HG02870 (cell line): Measurements from ENCODE around the gene DAZAP2.
A peak's percentile ranks its signal among the peaks of the same experiment; 100 is the strongest.
"Not testable (repeated sequence)": the region's sequence is repeated elsewhere in the genome, so short reads cannot be mapped to it uniquely, and the experiment has no call there.

Experiments used
- ATAC-seq: cut with Tn5 transposase; IDR thresholded peaks from one replicate; pipeline ENCODE4 v1.9.1; 2021; ENCODE audit warnings: mild to moderate bottlenecking, moderate library complexity; ENCODE audit not compliant: unreplicated experiment

DAZAP2 gene

DNA sequence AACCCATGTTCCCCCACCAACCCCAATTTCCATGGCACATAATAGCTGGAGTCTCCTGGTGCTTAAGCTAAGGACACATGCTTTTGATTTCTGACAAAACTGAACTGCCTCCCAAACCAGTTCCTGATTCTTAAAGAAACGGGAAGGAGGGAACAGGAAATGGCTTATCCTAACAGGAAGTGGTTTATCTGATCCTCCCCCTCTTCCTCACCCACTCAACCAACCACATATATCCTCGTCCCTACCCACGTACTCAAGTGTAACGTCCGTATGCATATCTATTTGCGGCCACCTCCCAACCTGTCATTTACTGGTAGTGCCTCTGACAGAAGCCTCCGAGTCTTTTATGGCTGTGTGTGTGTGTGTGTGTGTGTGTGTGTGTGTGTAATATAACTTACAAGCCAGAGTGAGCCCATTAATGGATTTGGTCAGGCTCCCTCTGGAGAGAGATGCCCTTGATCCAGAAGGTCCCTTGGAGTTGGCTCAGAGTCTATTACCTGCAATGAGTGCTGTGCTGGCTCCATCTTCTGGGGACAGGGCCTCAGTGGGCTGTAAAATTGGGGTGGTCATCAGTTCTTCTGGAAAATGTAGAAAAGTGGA, 7.7 kb downstream of the DAZAP2 start:
- no peak for ATAC-seq

DNA sequence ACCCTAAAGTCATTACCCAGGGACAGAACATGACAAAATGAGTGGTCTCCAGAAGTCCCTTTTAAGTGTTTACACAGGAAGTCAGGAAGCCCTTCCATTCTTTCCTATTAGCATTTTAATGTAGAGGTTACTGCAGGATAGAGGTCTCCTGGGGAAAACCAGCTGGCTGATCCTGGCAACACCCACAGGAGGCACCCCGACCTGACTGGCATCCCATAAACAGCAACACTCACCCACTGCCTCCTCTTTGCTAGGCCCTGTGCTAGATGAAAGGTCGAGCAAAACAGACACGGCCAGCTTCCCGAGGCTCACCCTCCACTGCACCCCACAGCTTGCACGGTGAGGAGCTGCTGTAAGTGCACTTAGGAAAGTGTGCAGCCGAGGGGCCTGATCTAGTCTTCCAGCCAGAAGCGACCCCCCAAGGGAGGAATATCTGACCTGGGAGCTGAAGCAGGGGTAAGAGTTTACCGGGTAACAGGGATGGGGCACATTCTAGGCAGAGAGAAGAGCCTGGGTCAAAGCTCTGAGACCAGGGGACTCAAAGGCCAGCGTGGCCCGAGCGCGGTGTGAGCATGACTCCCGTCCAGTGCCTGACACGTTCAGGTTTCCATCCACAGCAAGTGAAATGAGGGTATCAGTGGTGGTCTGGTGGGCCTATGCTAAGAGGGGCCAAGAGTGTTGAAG, 9.0 kb downstream of the DAZAP2 start:
- no peak for ATAC-seq

DNA sequence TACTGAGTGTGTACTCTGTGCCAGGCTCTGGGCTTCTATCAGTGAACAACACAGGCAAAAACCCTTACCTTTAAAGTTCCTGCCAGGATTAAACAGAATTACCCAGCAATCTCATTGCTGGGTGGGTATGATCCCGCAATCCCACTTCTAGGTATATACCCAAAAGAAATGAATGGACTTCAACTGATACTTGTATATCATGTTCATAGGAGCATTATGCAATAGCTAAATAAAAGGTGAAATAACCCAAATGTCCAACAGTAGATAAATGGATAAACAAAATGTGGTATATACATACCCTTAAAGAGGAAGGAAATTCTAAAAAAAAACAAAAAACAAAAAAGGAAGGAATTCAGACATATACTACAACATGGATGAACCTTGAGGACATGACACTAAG, 14.7 kb downstream of the DAZAP2 start:
- no peak for ATAC-seq

DNA sequence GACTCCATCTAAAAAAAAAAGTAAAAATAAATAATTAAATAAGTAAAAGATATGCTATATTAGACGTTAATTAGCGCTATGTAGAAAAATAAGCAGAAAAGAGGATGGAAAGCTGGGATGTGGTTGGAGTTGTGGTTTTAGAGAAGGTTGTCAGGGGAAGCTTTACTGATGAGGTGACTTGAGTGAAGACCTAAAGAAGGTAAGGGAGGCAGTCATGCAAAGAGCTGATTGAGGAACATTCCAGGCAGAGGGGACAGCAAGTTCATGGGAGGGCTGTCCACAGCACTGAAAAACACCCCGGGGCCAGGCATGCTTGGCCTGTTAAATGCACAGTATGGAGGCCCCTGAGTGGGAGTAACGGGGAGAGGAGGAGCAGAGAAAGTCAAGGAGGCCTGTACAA, 15.9 kb downstream of the DAZAP2 start:
- ATAC-seq: no peak

DNA sequence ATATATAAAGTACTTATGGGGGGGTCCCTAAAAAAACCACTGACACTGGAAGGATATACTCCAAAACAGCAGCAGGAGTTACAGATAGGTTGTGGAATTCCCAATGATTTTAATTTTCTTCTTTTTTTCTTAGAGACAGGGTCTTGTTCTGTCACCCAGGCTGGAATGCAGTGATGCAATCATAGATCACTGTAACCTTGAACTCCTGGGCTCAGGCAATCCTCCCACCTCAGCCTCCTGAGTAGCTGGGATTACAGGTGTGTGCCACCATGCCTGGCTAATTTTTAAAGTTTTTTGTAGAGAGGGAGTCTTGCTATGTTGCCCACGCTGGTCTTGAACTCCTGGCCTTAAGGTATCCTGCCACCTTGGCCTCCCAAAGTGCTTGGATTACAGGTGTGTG, 21.0 kb downstream of the DAZAP2 start:
- not testable (repeated sequence) for ATAC-seq

DNA sequence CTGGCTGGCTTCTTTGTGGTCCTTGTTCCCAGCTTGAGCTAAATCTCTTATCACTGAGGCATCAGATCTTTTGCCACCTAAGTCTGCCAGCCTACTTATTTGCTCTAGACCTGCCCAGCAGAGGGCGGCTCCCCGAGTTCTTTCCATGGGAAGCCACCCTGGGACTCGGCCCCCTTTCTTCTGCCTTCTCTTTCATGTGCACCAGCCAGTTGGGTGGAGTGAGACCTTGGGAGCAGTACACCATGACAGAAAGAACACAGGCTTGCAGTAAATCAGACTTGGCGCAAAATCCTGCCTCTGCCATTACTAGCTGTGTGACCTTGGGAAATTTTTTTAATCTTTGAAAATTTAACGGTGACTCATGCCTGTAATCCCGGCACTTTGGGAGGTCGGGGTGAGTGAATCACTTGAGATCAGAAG, 24.1 kb downstream of the DAZAP2 start:
- ATAC-seq: no peak

DNA sequence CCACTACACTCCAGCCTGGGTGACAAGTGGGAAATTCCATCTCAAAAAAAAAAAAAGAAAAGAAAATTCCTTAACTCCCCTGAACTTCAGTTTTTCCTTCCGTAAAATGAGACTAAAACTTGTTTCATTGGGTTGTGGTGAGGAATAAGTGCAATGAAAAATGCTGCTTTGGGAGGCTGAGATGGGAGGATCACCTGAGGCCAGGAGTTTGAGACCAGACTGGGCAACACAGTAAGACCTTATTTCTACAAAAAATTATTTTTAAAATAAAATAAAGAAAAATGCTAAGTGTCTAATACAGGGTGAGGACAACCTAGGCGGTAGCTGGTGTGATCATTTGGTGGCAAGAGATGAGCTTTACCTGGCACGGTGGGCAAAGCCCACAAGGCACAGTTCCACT, 24.7 kb downstream of the DAZAP2 start:
- ATAC-seq: no peak

DNA sequence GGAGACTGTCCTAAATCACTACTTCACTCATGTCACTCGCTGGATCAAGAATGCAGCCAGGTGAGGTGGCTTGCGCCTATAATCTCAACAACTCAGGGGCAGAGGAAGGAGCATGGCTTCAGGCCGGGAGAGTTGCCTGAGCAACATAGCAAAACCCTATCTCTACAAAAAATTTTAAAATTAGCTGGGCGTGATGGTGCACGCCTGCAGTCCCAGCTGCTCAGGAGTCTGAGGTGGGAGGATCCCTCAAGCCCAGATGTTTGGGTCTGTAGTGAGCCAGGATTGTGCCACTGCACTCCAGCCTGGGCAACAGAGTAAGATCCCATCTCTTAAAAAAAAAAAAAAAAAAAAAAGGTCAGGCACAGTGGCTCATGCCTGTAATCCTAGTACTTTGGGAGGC, 25.7 kb downstream of the DAZAP2 start:
- no peak for ATAC-seq

DNA sequence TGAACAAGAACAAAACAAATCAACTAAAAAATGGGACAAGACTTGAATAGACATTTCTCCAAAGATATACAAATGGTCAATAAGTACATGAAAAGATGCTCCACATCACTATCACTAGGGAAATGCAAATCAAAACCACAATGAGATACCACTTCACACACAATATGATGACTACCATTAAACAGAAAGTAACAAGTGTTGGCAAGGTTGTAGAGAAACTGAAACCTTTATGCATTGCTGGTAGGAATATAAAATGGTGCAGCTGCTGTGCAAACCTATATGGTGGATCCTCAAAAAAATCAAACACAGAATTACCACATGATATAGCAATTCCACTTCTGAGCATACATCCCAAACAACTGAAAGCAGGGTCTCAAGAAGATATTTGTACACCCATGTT, 26.4 kb downstream of the DAZAP2 start:
- no peak for ATAC-seq

DNA sequence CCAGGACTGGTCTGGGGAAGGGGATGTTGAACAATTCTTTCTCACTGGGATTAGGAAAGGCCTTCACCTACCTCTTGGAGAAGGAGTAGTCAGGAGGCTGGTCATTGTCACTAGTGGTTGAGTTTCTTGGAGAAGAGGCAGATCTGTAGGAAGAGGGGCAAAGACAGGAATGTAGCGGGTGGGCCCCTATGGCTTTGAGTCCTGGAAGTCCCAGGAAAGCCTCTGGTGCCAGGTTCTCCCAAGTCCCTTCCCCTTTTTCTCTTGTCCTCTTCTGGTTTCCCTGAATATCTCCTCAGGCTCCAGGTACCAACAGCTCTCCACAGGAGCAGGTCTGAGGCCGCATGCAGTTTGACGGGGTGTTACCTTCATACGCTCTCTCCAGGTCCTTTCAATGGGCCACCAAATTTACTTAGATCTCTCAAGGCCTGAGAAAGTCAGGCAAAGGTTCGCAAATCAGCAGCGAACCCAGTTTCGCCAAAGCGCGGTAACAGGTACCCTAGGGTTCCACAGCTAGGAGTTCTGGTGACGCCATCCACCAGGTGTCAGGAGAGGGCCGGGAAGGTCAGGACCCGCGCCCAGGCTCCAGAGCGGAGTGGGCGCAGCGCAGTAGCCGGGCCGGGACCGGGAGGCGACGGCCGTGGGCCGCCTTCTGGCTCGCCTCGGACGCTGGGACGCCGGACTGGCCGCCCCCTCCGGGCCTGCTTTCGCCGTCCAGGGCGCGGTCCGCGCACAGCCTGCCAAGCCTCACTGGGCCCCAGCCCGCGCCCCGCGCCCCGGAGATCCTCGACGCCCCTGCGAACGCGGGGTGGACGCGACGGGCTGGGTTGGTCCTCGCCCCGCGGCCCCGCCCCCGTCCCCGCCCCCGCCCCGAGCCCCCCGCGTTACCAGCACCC, 30.8 kb downstream of the DAZAP2 start:
- ATAC-seq: no peak

DNA sequence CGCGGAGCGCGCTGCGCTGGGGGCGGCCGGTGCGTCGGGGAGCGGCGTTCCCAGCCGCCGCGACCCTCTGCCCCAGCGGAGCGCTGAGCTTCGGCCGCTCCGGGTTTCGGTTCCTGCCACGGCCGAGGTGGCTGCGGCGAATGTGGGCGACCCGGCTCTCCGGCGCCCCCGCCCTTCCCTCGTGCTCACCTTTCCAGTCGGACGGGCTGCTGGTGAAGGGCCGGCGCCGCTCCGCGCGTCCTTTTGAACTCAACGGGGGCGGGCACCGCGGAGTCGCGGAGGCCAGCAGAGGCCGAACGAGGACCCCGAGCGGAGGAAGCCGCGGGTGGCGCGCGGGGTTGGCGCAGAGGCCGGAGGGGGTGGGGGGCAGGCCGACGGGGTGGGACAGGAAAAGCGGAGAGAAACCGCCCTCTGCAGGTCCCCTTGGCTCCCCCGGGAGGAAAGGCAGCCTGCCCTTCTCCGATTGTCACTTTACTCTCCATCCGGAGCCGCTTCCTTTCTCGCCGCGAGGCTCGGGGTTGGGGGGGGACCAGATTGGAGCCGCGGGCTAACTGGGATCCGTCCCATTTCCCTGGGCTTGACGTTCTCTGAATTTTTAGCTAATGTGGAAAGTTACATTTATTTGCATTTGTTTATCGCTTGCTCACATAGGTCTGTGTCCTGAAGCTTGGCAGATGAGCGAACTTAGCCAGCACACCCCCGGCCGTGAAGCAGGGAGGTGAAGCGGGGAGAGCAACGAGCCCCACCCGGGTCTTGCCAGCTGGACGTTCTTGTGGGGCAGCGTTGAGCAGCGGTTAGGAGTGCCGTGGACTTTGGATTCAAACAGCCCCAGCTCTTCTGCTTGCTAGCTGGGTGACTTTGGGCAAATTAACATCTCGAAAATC, 31.7 kb downstream of the DAZAP2 start, which contains the start of gene SMAGP:
SMAGP (minus strand) TSS at position 349 of the 884 bp plus-strand sequence. CDS start 1,137 bp downstream, outside the sequence.
- ATAC-seq: peak; percentile 74

DNA sequence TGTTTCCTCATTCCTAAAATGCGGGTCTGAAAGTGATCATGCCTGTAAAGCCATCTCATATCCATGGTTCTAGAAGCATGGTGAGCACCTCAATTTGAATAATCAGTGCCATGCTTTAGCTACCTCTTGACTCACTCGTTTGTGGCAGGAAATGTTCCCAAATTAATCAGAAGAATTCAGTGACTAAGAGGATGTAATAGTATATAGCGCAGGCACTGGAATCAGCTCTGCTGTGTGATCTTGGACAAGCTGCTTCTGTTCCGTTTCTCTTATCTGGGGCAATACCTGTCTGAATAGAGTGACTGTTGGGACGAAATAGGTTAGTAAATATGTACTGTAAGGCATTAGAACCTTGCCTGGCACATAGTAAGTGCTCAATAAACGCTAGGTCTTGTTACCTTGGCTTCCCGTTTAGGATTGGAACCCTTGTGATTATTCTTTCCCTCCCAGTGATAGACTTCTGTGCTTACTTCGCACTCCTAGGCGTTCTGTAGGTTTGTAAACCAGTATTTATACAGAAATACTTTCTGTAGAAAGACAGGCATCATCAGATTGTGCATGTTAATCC, 32.4 kb downstream of the DAZAP2 start:
- no peak for ATAC-seq

DNA sequence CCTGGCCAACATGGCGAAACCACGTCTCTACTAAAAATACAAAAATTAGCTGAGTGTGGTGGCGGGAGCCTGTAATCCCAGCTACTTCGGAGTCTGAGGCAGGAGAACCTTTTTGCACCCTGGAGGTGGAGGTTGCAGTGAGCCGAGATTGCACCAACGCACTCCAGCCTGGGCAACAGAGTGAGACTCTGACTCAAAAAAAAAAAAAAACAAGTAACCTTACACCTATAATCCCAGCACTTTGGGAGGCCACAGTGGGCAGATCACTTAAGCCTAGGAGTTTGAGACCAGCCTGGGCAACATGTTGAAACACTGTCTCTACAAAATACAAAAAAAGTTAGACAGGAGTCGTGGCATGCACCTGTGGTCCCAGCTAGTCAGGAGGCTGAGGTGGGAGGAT, 34.2 kb downstream of the DAZAP2 start:
- ATAC-seq: not testable (repeated sequence)

DNA sequence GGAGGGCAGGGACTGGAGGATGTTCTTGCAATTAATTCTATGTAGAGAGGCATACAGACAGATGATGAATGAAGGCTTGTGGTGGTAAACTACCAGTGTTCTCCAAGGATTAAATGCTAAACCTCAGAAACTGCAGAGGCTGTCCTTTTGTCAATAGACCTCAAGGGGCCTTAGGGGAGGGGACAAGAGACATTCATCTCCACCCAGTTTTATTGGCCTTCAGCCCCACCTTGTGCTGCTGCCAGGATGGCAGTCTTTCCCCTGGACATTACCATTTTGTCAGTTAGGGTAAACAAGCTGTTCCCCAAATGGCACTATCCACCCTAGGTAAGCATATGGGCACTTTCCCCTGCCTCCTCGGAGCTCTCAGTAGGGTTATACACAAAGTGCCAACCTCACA, 36.5 kb downstream of the DAZAP2 start:
- ATAC-seq: no peak

DNA sequence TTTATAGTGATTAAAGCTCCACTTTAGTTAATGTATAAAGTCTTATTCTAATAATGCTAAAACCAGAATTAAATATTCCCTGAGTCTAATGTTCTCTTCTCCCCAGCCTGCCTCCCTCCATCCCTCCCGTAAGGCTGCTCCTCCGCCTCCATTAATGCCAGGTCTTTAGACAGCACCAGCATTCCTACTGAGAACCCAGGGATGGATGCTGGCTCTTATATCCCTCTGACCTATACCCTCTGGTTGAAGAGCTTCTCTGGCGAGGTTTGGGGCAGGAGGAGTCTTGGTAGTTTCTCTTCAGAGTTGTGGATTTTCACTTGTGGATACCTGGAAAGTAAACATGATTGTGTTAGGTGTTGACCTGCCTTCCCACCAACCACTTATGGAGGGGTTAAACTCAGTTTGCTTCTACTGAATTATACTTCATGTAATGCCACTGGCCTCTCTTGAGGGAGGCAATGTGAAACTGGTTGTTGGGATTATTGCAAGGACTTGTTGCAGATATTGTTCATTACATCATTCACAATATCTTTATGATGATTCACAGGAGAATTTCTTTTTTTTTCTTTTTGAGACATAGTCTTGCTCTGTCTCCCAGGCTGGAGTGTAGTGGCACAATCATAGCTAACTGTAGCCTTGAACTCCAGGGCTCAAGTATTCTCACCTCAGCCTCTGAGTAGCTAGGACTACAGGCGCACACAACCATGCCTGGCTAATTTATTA, 42.7 kb downstream of the DAZAP2 start:
- no peak for ATAC-seq

DNA sequence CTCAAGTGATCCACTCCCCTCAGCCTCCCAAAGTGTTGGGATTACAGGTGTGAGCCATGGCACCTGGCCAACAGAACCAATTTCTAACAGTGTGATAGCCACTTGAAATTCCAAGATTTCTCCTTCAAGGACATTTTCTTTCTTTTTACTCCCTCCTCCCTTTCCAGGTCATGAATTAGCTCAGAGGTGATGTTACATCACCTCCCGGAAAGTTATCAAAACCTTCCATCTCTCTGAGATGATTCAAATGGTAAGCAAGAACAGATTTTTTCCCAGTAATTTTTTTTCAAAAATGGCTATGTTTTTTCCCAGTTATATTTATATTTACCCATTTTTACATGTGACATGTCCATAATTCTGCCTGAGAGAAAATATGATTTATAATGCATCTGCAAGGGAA, 47.2 kb downstream of the DAZAP2 start:
- ATAC-seq: no peak

DNA sequence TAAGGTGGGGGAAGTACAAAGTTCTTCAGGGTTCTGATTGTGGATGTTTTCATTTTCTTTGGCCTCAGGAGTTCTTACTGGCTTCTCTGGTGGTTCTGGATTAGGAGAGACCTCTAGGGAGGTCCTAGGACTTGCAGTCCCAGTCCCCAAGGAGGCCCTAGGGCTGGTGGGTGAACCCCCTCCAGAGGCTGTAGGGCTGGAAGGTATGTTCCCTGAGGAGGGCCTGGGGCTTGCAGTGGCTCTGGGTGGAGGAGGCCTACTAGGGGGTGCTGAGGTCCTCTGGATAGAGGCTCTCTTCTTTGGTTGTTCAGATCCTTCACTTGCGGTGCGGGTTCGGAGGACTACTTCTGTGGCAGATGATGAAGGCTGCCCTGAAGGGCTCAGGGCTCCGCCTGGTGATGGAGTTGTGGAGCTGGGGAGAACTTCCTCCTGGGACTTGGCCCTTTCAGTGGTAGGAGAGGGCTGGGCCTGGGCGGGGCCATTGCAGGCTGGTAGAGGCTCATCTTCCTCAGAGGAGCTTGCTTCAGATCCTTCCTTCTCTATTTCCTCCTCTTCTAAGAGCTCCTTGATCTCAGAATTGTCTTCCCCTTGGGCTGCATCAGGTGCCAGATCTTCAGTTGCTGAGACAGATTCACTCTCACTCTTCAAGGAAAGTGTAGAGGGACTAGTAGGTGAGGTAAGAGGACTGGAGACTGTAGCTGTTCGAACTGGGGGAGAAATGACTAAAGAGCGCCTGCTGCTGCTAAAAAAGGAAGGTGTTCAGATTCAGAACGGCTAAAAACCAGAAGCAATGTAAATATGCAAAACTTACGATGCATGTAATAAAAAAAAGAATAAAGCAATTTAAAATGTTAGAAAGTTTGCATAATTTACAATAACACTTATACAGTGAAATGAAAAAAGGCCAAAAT, 53.2 kb downstream of the DAZAP2 start:
- not testable (repeated sequence) for ATAC-seq
